Ammon's horn (tissue), 1 donor: ENCODE data around the gene CROCC.

Source experiments
- DNase-seq: peaks from one replicate; pipeline ENCODE4 v3.0.0-alpha.2; 2016; ENCODE audit warnings: low spot score

The CROCC gene

DNA sequence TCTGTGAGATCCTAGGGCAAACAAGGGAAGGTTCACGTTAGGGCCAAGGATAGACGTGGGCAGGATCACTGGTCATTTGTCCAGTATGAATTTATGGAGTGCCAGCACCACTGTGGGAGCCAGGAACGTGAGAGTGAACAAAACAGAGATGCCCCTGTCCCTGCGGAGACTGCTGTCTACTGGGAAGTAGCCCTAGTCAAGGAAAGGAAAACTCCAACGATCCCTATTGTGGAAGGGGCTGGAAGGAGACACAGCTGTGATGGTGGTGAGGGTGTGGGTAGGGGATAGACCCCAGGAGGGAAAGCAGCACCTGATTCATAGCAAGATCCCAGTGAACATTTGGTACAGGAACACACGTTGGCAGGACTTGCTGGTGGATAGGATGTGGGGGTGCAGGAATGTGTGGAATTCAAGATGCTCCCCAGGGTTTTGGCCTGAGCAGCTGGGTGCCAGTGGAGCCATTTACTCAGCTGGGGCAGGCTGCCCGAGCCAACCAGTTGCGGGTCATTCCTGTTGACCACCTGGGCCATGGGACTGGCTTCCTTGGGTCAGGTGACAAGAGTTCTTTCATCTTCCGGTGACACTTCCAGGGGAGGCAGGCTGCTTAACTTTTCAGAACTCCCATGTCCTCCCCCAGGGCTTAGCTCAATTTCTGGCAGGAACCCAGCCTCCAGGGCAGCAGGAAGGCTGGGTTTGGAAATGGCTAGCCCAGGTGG is 91.2 kb downstream of the CROCC start:
- DNase-seq, result no peak

DNA sequence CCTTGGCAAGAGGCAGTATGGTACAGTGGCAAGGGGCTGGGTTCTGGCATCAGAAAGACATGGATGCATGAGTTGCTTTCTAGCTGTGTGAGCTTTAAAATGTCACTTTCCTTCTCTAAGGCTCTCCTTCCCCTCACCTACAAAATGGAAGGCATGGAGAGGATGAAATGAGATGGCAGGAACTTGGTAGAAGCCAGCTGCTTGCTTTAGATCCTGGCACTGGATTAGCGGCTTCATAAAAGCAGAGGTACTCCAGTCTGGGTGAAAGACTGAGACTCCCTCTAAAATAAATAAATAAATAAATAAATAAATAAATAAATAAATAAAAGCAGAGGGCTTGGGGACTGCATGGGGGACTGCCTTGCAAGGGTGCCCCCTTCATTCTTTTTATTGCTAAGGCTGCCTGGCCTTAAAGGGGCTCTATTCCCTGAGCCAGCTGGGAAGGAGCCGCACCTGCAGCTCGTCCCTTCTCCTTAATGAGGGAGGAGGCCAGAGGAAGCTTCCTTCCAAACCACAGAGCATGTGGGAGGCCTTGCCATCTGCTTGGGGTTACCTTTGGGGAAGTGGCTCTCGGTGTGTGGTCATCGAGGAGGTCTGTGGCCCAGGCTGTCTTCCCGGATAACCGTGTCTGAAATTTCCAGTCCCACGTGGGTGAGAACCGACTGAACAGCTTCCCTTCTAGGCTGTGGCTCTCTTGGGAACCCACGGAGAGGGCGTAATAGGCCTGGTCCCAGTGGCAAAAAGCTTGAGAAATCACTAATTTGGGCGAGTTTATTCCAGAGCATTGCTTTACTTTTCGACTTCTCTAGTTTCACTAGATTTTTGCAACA is 92.0 kb downstream of the CROCC start:
- DNase-seq, result peak; percentile 50

- DNase-seq, result no peak
Measured at GRCh38 chr1:17014671-17015567, 93.2 kb downstream of the CROCC start.

GRCh38 chr1:17016317-17016661 is 94.6 kb downstream of the CROCC start:
- no peak for DNase-seq

DNA sequence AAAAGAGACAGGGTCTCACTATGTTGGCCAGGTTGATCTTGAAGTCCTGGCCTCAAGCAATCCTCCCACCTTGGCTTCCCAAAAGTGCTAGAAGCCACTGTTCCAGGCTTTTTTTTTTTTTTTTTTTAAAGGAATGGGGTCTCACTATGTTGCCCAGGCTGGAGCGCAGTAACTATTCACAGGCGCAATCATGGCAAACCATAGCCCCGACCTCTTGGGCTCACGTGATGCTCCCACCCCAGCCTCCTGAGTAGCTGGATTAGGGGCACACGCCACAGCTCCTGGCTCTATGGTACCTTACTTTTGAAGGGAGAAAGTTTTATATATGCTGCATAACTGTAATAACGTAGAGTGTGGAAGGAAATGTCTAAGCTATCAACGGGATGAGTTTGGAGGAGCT is 95.7 kb downstream of the CROCC start:
- no peak for DNase-seq

GRCh38 chr1:17018849-17019248 is 97.1 kb downstream of the CROCC start:
- no peak for DNase-seq

GRCh38 chr1:17020502-17020901 is 98.8 kb downstream of the CROCC start:
- no peak for DNase-seq

- peak; percentile 29 for DNase-seq
Measured at GRCh38 chr1:17021896-17022295, 100.2 kb downstream of the CROCC start.
